Activated CD8-positive, alpha-beta memory T cell treated with anti-CD3 and anti-CD28 coated beads for 4 hours (primary cell): ENCODE data around the gene NDOR1.
"Not testable (repeated sequence)": the region's sequence is repeated elsewhere in the genome, so short reads cannot be mapped to it uniquely, and the experiment has no call there.

Experiments
- DNase-seq, 2 donors: peaks; one replicate each; pipeline ENCODE4 v3.0.0-alpha.2; 2020; ENCODE audit warnings: low read depth in 2 of 2

The NDOR1 gene

DNA sequence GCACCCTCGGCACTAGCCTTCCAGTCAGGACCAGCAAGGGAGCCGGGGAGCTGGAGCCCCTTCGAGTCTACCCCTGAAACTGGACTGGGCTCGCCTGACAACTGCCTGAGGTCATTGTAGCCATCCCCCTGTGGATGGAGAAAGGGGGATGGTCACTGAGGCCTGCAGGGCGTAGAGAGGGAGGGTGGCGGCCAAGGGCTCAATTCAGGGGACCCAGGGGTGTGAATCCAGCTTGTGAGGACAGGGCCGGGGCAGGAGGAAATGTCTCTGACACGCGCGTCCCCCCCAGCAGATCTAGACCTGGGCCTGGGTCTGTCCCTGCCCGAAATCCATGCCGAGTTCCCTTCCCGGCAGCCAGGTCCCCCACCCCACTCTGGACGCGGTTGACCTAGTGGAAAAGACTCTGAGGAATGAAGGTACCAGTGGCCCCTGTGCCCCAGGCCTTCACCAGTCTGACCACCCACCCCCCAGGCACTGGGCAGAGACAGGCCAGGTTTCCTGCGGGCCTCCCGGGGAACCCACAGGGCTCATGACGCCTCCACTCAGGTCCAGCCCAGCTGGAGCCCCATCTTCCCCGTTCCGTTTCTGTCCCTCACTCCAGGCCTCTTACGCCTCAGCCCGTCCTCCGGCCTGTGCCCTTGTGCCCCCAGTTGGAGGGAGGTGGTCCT lies 26.0 kb downstream of the NDOR1 start:
- no peak for DNase-seq

- no peak for DNase-seq
These were observed 26.6 kb downstream of the NDOR1 start for GRCh38 chr9:137232101-137232500.

DNA sequence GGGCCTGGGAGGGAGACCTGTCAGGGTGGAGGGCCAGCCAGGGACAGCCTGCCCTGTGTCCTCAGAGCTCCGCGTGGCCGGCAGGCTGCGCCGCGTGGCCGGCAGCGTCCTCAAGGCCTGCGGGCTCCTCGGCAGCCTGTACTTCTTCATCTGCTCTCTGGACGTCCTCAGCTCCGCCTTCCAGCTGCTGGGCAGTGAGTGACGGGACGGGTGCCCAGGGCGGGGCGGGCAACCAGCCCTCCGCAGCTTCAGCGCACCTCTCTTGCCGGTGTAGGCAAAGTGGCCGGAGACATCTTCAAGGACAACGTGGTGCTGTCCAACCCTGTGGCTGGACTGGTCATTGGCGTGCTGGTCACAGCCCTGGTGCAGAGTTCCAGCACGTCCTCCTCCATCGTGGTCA lies 27.0 kb downstream of the NDOR1 start:
- DNase-seq: no peak

DNA sequence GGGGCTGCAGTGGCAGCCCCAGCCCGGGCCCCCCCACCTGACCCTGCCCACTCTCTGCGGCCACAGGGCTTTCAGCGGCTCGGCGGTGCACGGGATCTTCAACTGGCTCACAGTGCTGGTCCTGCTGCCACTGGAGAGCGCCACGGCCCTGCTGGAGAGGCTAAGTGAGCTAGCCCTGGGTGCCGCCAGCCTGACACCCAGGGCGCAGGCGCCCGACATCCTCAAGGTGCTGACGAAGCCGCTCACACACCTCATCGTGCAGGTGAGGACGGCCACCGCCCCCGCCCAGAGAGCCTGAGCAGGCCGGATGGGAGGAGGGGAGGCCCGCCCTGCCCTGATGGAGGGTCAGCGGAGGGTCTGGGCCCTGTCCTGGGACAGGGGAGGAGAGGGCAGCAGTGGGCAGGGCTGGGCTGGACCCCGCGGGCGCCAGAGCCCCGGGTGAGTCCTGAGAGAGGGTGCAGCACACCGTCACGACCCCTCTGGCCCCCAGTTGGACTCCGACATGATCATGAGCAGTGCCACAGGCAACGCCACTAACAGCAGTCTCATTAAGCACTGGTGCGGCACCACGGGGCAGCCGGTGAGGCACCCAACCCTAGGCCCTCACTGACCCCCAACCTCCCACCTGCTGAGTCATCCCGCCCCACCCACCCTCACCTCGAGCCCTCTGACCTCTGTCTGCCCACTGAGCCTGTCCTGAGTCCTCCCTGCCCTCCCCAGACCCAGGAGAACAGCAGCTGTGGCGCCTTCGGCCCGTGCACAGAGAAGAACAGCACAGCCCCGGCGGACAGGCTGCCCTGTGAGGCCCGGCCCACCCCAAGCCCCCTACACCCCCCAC lies 27.9 kb downstream of the NDOR1 start:
- no peak for DNase-seq

- no peak for DNase-seq
These were observed 28.7 kb downstream of the NDOR1 start for GRCh38 chr9:137234055-137234697.

DNA sequence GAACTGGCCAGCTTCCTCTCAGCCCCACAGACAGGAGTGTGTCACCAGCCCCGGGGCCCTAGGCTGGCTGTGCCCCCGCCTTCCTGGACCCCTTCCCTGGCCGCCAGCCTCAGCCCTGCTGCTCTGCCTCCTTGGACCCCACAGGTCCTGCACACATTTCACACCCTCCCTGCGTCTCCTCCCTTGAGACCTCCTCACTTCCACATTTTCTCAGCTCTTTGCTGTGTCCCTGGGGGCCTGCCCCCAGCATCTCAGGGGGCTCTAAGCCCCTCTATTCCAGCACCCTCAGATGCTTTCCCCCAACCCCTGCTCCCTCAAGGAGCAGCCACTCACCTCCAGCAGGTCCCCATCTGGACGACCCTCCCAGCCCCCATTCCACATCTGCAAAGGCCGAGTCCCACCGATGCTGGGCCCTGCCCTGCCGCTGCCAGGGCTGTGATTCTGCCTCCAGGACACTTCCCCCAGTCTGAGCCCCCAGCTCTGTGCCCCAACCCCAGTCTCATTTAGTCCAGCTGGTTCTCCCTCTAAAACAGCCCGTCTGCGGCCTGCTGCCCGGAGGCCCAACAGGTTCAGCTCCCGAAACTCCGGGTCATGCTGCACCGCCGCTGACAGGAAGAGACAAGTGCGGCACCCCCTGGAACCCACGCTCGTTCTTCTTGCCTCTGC lies 29.4 kb downstream of the NDOR1 start:
- DNase-seq: no peak

DNA sequence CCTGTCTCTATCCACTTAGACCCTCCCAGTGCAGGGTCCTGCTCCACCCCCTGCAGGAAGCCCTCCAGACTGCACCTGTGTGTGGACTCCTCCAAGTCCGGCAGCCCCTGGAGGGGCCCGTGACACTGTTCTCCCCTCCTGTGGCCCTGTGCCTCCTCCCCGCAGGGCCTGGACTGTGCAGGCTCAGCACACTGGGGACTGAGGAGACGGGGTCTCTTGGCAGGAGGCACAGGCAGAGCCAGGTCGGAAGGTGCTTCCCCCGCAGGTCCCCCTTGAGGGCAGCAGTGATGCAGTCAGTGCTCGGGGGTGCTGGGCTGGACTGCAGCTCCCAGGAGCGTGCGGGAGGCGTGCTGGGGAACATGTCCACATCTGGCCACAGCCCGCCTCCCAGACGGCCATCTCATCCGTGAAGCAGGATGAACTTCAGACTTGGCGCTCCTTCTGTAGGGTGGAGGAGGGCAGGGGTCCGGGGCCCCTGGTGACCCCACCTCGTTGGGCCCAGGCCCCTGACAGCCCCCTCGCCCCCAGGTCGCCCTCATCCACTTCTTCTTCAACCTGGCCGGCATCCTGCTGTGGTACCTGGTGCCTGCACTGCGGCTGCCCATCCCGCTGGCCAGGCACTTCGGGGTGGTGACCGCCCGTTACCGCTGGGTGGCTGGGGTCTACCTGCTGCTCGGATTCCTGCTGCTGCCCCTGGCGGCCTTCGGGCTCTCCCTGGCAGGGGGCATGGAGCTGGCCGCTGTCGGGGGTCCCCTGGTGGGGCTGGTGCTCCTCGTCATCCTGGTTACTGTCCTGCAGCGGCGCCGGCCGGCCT lies 30.1 kb downstream of the NDOR1 start:
- DNase-seq: no peak

- DNase-seq: peak; percentile 80 to 81
These were observed 30.9 kb downstream of the NDOR1 start for GRCh38 chr9:137236238-137236935.

DNA sequence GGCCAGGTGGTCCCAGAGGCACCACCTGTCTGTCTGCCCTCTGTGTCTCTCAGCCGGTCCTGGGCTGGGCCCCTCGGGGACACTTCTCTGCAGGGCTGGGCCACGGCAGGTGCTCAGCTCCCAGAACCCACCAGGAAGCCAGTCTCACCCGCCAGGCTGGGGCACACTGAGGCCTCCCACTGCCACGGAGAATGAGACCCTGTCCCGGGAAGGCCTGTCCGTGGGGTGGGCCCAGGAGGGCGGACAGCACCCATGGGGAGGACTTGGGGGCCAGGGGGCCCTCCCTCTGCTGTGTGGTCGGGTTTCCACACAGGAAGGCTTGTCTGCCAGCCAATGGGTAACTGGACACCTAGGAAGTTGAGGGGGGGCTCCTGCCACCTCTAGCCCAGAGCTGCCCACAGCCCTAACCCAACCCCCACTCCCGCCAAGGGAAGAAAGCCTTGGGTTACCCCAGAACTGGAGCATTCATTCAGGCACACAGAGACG lies 31.5 kb downstream of the NDOR1 start:
- no peak for DNase-seq

DNA sequence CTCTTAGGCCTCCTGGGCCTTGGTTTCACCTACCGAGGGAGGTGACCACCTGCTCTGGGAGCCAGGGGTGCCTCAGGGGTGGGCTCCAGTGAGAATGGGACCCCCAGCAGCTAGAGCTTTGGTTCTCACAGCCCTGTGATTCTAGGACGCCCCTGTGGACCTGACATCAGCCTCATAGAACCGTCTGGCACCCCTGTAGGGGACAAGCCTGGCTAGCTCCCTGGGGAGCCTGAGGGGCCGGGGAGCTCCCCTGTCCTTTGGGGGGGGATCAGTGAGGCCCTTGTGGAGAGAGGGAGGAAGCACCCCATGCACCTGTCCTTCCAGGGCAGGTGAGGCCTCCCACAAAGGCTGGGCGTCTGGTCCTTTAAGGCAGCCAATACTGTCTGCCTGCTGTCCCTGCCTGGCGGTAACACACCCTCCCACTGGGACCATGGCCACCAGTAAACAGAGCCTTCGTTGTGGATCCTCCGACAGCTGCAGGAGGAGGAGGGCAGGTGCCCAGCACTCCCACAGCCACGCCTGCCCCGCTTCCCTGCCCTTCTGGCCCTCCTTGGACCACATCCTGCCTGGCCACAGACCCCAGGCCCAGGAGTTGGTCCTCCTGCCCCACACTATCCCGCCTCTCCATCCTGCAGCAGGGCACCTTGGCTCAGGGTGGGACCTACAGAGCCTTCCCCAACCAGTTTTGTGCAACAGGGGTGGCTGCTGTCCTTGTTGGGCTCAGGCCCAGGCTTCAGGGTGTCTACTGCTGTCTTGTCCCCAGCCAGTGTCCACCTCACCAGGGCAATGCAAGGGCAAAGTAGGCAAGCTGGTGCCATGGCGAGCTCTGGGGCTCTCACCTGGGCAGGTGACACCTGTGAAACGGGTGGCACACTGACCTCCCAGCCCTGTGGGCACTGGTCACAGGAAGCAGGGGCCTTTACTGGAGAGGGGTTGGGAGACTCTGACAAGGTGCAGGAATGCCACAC lies 32.5 kb downstream of the NDOR1 start:
- no peak for DNase-seq

GRCh38 chr9:137239541-137240200 lies 34.2 kb downstream of the NDOR1 start:
- not testable (repeated sequence) for DNase-seq

GRCh38 chr9:137240318-137240840 lies 34.9 kb downstream of the NDOR1 start:
- DNase-seq: peak; percentile 52 to 58

DNA sequence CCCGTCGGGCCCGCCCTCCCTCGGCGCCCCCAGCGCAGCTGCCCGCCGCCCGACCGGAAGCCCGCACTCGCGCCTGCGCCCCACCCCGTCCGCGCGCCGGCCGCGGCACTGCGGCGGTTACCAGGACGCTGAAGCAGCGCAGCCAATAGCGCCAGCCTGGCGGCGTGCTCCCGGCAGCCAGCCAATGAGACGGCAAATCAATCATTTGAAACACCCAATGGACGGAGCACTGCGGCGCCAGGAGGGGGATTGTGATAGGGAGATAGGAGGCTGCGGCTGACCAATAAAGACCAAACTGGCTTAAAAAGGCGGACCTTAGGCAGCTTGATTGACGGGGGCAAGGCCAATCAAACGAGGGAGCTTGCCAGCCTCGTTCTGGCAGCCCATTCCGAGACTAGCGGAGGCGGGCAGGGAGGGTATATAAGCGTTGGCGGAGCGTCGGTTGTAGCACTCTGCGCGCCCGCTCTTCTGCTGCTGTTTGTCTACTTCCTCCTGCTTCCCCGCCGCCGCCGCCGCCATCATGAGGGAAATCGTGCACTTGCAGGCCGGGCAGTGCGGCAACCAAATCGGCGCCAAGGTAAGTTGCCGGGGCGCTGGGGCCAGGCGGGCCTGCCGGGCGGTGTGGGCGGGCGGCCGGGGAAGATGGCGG lies 35.5 kb downstream of the NDOR1 start, which contains the start of gene TUBB4B:
TUBB4B (plus strand) TSS at position 447 of the 649 bp plus-strand sequence; CDS start at position 521, 74 bp downstream.
- peak; percentile 93 to 98 for DNase-seq

- peak; percentile 54 to 60 for DNase-seq
These were observed 36.2 kb downstream of the NDOR1 start for GRCh38 chr9:137241490-137242268.

DNA sequence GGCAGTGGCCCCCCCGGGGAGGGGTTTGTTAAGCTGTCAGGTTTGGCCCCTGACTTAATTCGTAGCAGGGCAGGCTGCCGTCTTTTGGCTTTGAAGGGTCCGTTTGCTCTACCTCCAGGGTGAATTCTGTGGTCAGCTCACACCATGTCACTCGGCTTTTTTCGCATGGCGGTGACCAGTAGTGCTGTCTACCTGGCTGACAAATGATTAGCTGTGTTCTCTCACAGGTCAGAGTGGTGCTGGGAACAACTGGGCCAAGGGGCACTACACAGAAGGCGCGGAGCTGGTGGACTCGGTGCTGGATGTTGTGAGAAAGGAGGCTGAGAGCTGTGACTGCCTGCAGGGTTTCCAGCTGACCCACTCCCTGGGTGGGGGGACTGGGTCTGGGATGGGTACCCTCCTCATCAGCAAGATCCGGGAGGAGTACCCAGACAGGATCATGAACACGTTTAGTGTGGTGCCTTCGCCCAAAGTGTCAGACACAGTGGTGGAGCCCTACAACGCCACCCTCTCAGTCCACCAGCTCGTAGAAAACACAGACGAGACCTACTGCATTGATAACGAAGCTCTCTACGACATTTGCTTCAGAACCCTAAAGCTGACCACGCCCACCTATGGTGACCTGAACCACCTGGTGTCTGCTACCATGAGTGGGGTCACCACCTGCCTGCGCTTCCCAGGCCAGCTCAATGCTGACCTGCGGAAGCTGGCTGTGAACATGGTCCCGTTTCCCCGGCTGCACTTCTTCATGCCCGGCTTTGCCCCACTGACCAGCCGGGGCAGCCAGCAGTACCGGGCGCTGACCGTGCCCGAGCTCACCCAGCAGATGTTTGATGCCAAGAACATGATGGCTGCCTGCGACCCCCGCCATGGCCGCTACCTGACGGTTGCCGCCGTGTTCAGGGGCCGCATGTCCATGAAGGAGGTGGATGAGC lies 37.0 kb downstream of the NDOR1 start:
- DNase-seq: no peak

DNA sequence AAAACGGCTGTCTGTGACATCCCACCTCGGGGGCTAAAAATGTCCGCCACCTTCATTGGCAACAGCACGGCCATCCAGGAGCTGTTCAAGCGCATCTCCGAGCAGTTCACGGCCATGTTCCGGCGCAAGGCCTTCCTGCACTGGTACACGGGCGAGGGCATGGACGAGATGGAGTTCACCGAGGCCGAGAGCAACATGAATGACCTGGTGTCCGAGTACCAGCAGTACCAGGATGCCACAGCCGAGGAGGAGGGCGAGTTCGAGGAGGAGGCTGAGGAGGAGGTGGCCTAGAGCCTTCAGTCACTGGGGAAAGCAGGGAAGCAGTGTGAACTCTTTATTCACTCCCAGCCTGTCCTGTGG lies 37.7 kb downstream of the NDOR1 start:
- not testable (repeated sequence) for DNase-seq
